Measurements from ENCODE around the gene ST3GAL5.

GRCh38 chr2:85814802-85815550 lies 73.8 kb downstream of the ST3GAL5 start:
- TF ChIP-seq CTCF (conservative IDR thresholded peaks at IDR 0.05; ENCODE audit: low read depth in 2 of 2) (no peak), ETS1 (IDR thresholded peaks at IDR 0.05) (no peak), JUNB (IDR thresholded peaks at IDR 0.05; ENCODE audit: unreplicated experiment) (no peak), EZH2 (IDR thresholded peaks at IDR 0.05; ENCODE audit: low read depth, unreplicated experiment) (no peak), REST (IDR thresholded peaks at IDR 0.05; ENCODE audit: unreplicated experiment) (no peak), CREB1 (CRISPR knock-in tag; IDR thresholded peaks at IDR 0.05; ENCODE audit: low read depth) (no peak)

Data from GM23338 (cell line).